ENCODE measurements around the gene TINAG.

The TINAG gene

GRCh38 chr6:54308289-54308985 is at the start of gene TINAG:
Gene TINAG, plus strand, starts transcription at chr6:54308441. Its CDS starts 110 bp downstream, at chr6:54308551.
- DNase-seq, result no peak

DNA sequence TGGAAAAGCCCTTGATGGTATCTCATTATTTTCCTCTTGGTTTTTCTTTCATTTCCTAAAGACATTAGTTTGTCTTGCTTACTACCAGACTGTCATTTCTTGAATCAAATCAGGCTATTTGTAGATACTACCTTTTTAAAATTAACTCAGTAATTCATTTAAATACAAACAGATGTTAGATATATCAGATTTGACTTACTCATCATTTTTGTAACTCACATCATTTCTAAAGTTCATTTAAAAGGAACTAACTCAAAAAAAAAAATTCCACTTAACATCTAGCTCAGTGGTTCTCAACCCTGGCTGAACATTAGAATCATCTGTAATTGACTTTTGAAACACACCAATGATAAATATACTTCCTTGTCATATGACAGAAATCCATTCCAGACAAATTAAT is 48.2 kb upstream of the TINAG start:
- no peak for DNase-seq

DNA sequence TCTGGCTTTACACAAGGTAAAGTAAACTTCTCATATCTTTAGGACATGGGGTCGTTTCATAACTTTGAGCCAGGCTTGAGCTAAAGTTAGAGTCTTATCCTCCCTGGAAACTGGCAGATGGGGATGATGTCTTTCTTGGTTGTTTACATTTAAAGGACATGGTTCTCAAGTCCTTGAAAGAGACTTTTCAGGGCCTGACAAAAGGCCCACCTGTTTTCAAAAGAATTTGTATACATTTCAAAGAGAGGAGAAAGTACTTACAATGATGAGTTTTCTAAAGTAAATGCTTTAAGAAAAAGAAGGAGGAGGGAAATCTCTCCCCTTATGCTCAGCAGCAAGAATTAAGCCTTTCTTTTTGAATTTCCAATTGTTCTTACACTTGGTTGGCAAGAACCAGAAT is 45.7 kb upstream of the TINAG start:
- DNase-seq, result no peak

GRCh38 chr6:54262971-54263370 is 45.3 kb upstream of the TINAG start:
- no peak for DNase-seq

- DNase-seq, result no peak
Observed at GRCh38 chr6:54264581-54265272, 43.5 kb upstream of the TINAG start.

DNA sequence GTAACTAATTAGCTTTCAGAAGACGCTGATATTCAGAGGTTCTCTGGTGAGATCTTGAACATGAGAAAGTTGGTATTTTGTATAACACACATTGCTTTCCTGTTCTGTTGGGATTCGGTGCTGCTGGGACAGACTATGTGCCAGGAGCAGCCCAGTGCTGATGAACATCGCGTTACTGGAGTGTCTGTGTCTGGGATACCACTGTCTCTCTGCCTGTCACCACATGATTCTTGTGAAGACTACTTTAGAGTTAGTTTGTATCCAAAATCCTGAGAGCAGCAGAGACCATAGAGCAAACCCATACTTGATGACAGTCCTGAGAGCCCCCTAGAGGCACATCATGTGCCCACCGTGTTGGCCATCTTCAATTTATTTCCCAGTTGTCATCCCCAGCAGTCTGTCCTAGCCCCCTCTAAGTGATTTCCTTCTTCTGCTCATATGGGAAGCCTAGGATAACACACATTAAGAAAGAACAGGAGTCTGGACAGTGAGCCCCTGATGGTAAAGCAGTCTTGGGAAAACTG is 41.8 kb upstream of the TINAG start:
- no peak for DNase-seq

- DNase-seq, result no peak
Observed at GRCh38 chr6:54267798-54268197, 40.4 kb upstream of the TINAG start.

DNA sequence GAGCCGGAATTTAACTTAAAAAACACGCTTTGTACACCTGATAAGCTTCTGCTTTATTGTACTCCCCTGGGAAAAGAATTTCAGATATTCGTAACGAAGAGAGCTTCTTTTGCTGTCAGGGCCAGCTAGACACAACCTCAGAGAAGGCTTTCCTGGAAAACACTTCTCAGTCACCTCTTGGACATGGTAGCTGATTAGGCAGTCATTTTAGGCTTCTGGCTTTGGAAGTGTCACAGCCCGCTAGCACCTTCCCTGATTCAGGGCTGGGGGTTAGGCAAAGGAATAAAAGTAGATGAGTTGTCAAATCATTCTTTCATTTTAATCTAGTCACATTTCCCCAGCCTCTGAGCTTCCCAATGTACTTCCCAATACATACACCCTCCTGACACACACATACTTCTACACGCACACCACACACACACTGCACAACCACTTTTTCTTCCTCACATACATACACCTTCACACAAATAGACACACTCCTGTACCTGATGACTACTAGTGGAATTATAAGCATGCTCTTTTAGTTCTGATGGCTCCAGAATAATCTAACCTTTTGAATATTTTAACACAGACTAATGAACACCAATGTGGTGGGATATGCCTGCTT is 34.9 kb upstream of the TINAG start:
- DNase-seq, result no peak

GRCh38 chr6:54274383-54274782 is 33.9 kb upstream of the TINAG start:
- DNase-seq, result no peak

- DNase-seq, result no peak
Observed at GRCh38 chr6:54282186-54282585, 26.1 kb upstream of the TINAG start.

DNA sequence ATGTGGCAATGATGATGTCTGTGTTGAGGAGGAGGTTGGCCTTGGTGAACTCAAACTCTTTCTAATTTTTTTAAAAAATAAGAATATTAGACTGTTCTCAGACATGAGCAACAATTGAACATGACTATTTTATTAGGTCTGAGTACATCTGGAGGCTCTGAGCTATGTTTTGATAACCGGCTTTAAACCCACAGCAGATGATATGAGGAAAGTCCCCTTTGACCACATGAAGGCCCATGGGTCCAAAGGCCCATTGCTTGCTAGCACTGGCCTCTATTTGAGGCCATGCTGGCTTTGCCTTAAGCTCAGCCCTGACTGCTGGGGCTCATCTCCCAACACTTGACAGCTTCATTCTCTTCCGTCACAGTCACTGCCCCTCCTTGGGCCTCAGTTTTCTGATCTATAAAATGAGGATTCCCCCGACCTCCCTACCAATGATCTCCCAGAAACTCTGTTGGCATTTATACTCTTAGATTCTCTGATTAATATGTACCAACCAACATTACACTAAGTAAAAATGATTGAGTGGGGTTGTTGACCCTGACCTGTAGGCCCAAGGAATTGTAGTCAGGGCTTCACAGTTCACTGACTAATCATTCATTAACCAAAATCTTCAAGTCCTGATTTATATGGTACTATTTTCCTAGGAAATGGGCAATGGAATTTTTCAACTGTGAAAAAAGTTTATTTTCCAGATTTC is 23.9 kb upstream of the TINAG start:
- DNase-seq, result no peak

GRCh38 chr6:54285595-54285994 is 22.6 kb upstream of the TINAG start:
- no peak for DNase-seq

GRCh38 chr6:54286141-54286540 is 22.1 kb upstream of the TINAG start:
- DNase-seq, result no peak

- DNase-seq, result no peak
Observed at GRCh38 chr6:54288474-54288873, 19.8 kb upstream of the TINAG start.

GRCh38 chr6:54289426-54289825 is 18.8 kb upstream of the TINAG start:
- no peak for DNase-seq

DNA sequence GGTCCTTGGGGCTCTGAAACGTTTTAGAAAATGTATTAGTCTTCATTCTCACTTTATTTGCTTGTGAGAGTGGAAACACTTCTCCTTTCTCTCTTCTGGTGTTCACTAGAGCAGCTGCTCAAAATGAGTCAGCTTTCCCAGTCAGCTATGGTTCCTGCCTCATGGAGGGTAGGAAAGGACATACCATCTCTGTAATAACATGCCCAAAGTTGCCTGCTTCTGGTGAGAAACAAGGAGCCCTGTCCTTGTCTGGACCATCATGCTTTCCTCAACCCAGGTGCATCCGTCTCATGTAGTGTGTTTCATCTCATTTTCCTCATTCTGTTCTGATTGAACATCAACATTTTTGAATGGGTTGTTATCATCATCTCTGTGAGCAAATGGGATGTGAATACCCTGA is 17.1 kb upstream of the TINAG start:
- DNase-seq, result no peak

DNA sequence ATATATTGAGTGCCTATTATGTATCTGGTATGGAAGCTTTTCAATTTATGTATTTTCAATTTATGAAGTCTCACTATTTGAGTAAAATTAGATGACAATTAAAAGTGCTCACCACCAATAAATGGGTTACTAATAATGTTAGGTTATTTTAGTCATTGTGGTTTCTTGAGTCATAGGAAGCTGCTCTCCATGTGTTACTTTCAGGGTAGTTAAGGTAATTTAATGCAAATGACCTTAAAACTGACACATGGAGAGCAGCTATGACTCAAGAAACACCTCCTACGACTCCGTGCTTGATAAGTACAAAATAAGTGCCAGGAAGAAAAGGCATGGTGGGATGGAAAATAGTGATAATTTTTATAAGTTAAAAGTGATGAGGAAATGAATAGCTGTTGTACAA is 16.5 kb upstream of the TINAG start:
- no peak for DNase-seq

- no peak for DNase-seq
Observed at GRCh38 chr6:54294965-54295532, 13.2 kb upstream of the TINAG start.

DNA sequence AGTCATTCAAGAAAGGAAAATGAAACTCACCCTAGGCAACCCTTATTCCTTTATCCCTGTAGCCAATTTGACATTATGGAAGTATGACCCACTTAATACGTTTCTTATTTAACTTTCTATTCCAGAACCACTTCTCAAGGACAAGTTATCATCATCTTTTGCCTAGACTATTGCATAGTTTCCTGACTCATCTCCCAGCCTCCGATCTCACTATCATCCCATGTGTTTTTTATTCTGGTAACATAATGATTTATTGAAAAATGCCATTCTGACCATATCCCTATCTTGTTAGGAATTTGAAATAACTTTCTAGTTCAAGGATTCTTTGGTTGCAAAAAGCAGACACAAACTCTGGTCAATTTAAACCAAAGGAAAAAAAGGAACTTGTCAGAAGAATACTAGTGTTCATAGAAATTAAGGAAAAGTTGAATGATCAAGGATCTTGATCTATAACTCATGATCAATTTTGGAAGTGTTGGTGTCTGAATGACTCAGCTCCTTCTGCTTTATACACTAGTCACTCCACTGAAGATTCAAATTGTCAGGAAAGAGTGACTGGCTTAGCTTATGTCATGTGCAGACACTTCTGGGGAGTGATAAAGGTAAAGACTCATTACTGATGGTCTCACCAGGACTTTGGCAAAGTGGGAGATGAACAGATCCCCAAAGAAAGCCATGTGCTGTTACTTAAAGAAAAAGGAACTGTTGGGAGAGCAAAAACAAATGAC is 8.5 kb upstream of the TINAG start:
- DNase-seq, result no peak

DNA sequence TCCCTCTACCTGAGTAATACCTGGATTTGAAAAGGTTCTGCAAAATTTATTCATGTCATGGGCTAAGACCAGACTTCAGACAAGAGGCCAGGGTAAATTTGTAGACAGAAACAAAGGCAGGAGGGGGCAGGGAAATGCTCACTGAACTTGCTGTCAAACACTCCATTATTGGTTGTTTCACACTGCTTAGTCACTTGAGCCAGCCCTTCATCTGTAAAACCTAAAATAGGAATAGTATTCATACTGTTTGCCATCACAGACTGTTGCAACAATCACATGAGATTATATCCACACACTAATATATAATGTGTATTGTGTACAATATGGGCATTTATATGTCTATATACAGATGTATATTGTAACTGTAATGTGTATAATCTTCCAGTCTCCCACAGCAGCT is 6.5 kb upstream of the TINAG start:
- no peak for DNase-seq

- DNase-seq, result no peak
Observed at GRCh38 chr6:54307439-54307910, 766 bp upstream of the TINAG start.

GRCh38 chr6:54308986-54309315 is 710 bp downstream of the TINAG start:
- no peak for DNase-seq

Data from CD4-positive, alpha-beta T cell treated with Interleukin-4 for 4 hours (primary cell).